Endothelial cell (in vitro differentiated cells): ENCODE results near the gene TMEM217. TPM values are rescaled to one million over a fixed set of nuclear protein-coding genes. Genes with fewer than 3 reads are reported as not detected.

Source experiments
- DNase-seq: peaks from one replicate; pipeline ENCODE4 v3.0.0; 2021; ENCODE audit warnings: low spot score
- H3K27ac Mint-ChIP-seq: one replicate; pipeline ENCODE4 v1.8.0; 2021; ENCODE audit warnings: mixed read lengths, inconsistent platforms; ENCODE audit not compliant: unreplicated experiment
- H3K27me3 Mint-ChIP-seq: one replicate; pipeline ENCODE4 v1.8.0; 2021; ENCODE audit warnings: mild to moderate bottlenecking, moderate library complexity, mixed read lengths, inconsistent platforms; ENCODE audit not compliant: unreplicated experiment
- H3K36me3 Mint-ChIP-seq: one replicate; pipeline ENCODE4 v1.8.0; 2021; ENCODE audit warnings: mild to moderate bottlenecking, low read depth, mixed read lengths, inconsistent platforms; ENCODE audit not compliant: unreplicated experiment
- H3K4me1 Mint-ChIP-seq: one replicate; pipeline ENCODE4 v1.8.0; 2021; ENCODE audit warnings: mild to moderate bottlenecking, mixed read lengths, inconsistent platforms; ENCODE audit not compliant: unreplicated experiment
- H3K4me3 Mint-ChIP-seq: one replicate; pipeline ENCODE4 v1.8.0; 2021; ENCODE audit warnings: mild to moderate bottlenecking, mixed read lengths, inconsistent platforms; ENCODE audit not compliant: unreplicated experiment
- H3K9me3 Mint-ChIP-seq: one replicate; pipeline ENCODE4 v1.8.0; 2021; ENCODE audit warnings: mixed read lengths, inconsistent platforms; ENCODE audit not compliant: unreplicated experiment
- CTCF ChIP-seq: fragments of 200-600 bp; sonication (generic); IDR thresholded peaks from one replicate; pipeline ENCODE4 v1.5.0; 2021; ENCODE audit warnings: antibody characterized with exemption; ENCODE audit not compliant: unreplicated experiment
- total RNA-seq: library from RNA; stranded (reverse); fragmentation: NEBNext Ultra II Directional; extraction: Animal tissue kit (Norgen Biotek cat#: 25700); gene quantifications from one replicate; pipeline ENCODE4 v1.2.1, GENCODE V29; 2021; ENCODE audit not compliant: unreplicated experiment

TMEM217 gene
- total RNA-seq, 1 donor from 2014 or later = 5.4 TPM

GRCh38 chr6:37279366-37280134, 21.6 kb upstream of the TMEM217 start:
- no peaks in the 10 kb centered on the region for H3K9me3 Mint-ChIP-seq
- H3K4me1 Mint-ChIP-seq = peaks cover 6% of the 10 kb centered on the region
- peaks cover 41% of the 10 kb centered on the region for H3K36me3 Mint-ChIP-seq
- TF ChIP-seq CTCF = no peak
- H3K4me3 Mint-ChIP-seq = no peak overlapping the region
- DNase-seq = no peak
- peak overlapping the region; percentile 39 for H3K27ac Mint-ChIP-seq
- H3K27me3 Mint-ChIP-seq = peaks cover 2% of the 10 kb centered on the region

- Mint-ChIP-seq H3K27me3 (peaks cover under 1% of the 10 kb centered on the region), H3K4me3 (no peak overlapping the region), H3K9me3 (no peaks in the 10 kb centered on the region), H3K36me3 (peaks cover 18% of the 10 kb centered on the region), H3K4me1 (peaks cover 6% of the 10 kb centered on the region), H3K27ac (no peak overlapping the region)
- no peak for DNase-seq
- no peak for TF ChIP-seq CTCF
These were observed 19.1 kb upstream of the TMEM217 start for GRCh38 chr6:37277001-37277409.

DNA sequence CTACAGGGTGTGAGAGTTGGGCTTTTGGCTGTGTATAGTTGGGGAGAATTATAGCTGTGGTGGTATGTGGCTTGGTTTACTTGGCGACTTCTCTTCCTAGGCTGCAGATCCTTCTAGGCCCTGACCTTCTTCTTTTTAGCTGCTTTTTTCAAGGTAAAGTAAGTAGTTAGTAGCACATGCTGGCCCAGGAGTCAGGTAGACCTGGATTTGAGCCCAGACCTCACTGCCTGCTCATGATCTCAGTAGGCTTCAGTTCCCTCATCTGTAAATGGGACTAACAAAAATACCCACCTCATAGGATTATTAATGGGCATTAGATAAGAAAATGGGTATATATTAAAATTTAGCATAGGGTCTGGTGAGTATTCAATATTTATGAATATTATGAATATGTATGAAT, 17.4 kb upstream of the TMEM217 start:
- Mint-ChIP-seq H3K27me3 (no peaks in the 10 kb centered on the region), H3K36me3 (peaks cover 14% of the 10 kb centered on the region), H3K4me1 (peaks cover 6% of the 10 kb centered on the region), H3K9me3 (no peaks in the 10 kb centered on the region), H3K4me3 (no peak overlapping the region), H3K27ac (no peak overlapping the region)
- no peak for TF ChIP-seq CTCF
- no peak for DNase-seq

DNA sequence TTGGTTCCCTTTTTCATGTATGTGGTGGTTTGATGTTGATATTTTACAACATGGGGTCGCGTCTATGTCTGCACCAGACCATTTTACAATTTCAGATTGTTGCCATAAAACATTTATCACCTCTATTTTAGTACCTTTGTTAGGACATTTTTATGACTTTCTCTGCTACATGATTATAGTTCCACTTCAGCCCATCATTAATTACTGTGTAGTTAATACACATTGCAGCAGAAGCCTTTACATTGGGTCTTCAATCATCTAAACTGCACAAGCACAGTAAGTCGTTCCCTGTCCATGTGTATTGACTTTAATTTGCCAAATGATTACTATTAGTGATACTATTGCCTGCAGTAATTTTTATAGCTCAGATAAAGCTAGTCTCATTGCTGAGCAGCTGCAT, 15.7 kb upstream of the TMEM217 start:
- Mint-ChIP-seq H3K4me1 (no peaks in the 10 kb centered on the region), H3K4me3 (no peak overlapping the region), H3K27ac (no peak overlapping the region), H3K36me3 (peaks cover 11% of the 10 kb centered on the region), H3K9me3 (no peaks in the 10 kb centered on the region), H3K27me3 (no peaks in the 10 kb centered on the region)
- no peak for DNase-seq
- no peak for TF ChIP-seq CTCF

DNA sequence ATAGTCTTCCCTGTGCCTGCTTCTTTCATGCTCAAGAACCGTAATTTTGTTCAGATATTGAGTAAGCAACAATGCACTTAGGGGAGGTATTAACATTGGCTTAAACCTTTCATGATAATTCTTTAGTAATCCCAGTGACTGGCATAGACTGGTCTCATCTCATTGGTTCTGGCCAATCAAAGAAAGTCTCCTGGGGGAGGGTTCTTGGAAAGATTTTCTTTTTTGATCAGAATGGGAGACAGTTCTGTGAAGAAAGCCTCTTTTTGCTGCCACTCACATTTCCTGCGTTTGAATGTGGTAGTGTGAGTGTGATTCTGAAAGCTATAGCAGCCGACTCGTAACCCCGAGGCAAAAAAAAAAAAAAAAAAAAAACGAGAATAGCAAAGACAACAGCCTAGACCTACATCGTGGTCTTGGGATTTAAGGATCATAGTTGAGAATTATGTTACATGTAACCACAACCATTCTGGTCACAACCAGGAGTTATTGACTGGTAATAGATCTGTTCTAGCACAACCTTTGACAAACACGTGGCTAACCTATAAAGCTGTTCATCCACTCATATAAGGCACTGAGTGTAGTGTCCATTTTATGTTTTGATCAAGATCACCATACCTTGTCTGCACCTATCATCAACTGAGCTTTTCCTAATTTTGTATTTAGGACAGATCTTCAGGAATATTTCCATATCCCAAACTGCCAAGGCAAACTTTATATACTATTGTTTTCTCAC, 15.1 kb upstream of the TMEM217 start:
- Mint-ChIP-seq H3K27ac (no peak overlapping the region), H3K4me1 (no peaks in the 10 kb centered on the region), H3K9me3 (no peaks in the 10 kb centered on the region), H3K27me3 (no peaks in the 10 kb centered on the region), H3K36me3 (peaks cover 11% of the 10 kb centered on the region), H3K4me3 (no peak overlapping the region)
- no peak for TF ChIP-seq CTCF
- DNase-seq = no peak
